ENCODE data around the gene SH3BP2.
A peak's percentile ranks its signal among the peaks of the same experiment; 100 is the strongest.

SH3BP2 gene

DNA sequence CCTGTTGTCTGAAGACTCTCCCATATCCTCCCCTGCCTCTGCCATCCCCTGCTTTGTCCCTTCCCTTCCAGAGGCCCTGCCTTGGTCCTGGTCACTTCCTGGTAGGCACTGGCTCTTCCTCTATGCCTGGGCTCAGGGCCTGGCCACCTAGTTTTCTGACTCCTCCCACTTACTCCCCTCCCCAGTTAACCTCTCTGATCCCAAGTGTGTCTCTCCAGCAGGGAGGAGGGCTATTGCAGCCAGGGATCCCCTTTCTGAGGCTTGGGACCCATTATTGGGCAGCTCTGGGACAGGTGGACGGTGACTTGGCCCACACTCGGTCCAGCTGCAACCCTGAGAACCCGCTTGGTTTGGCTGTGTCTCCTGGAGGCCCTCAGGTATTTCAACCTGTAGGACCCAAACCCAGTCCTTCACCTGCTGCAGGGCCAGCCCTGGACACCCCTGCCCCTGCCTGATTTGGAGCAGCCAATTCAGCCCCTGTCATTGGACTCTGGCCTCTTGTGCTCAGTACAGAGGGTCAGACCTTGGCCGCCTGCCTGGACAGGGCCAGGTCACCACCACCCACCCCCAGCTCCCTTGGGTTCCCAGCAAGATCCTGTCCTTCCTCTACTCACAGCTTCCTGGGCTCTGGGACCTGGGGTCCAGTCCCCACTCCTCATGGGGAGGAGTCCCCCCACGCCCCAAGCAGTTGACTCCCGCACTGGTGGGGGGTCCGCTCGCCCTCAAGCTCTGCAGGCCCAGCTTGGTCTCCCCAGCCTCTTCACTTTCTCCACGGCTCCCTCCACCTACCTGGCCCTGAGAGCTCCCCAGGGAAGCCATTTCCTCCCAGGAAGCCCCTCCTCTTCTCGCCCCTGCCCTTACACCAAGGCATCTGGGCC is 1.1 kb upstream of the SH3BP2 start:
- DNase-seq, result no peak

- DNase-seq, result no peak
Observed at GRCh38 chr4:2792396-2792710, 532 bp upstream of the SH3BP2 start.

- no peak for DNase-seq
Observed at GRCh38 chr4:2793586-2794485, 951 bp downstream of the SH3BP2 start.

GRCh38 chr4:2794486-2795299 is 1.8 kb downstream of the SH3BP2 start:
- no peak for DNase-seq

DNA sequence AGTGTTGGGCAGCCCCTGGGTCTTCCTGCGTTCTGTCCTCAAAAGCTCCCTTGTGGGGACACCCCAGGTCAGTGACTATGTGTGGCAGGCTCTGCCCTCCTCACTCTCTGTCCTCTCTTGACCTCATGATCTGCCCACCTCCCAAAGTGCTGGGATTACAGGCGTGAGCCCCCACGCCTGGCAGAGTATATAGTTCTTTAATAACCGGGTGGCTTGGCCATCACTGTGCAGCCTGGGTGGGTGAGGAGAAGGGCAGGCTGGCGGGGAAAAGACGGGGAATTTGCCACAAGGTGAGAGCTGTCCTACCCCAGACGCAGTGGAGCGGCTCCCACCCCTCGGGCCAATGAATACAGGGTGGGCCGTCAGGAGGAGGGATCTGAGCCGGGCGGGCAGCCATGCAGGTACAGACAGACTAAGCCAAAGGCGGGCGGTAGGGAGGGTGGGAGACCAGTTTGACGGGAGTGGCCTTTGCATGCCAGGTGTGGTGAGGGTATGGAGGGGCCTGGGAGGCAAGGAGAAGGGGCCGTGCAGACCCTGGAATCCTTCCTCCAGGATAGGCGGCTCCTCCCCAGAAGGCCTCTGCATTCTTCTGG is 2.5 kb downstream of the SH3BP2 start:
- DNase-seq, result no peak

DNA sequence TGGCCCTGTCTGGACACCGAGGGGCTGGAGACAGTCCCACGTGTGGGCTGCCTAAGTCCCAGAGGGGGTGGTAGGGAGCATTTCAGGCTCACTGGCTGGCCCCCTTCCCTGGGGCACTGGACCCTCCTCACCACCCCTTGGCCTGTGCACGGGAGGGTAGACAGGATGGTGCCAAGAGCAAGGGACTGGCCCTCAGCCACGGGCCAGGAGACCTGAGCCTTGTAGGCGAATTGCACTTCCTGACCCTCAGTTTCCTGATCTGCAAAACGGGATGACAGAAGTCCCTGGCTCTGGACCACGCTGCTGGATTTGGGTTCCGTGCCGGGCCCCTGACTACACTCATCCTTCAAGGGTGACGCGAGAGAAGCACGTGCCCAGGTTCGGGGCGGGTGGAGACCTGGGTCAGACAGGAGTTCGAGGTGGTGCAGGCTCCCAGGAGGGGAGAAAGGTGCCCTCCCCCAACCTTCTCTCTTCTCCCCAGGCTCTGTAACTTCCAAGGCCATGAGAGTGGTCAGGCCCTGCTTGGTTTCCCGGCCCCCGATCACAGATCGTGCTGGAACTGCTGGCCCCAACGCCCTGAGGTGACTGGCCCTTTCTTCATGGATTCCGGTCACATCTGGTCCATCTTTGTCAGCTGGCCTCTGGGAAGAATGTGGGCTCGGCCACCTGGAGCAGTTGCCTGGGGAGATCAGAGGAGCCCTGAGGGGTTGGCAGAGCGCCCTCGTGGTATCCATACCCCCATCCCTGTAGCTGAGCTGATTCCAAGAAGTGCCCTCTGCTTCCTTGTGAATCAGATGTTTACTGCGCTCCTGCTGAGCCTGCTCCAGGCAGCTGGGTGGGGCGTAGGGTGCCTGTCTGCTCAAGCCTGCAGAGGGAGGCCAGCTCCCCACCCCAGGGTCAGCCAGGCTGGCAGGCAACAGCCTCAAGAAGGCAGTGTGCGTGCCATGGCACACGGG is 3.3 kb downstream of the SH3BP2 start:
- no peak for DNase-seq

DNA sequence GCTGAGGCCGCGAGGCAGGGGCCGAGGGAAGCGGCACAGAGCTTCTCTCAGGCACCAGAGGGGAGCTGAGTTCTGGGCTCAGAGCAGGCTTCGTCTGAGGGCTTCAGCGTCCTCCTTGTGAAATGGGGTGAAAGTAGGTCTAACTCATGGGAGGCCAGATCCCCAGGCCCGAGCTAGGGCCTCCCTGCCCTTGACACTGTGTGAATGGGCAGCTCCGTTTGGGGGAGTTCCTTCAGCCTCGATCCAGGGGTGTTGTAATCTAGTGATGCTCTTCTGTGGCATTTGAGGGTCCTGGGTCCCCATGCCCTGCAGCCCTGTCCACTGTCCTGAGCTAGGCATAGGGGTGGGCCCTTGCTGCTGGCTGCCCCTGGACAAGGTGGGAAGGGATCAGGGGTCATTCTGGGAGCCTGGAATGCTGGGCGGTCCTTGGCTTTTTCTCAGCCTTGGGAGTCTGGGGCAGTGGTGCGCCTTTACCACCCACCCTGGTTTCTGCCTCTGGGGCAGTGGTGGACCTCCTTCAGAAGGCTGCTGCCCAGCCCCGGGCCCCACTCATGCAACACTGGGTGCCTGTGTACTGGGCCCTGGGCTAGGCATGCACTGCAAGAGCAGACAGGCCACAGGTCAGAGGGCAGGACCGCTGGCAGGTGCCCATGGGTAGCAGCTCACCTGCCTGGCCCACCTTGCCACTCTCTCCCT is 4.1 kb downstream of the SH3BP2 start:
- DNase-seq, result no peak

DNA sequence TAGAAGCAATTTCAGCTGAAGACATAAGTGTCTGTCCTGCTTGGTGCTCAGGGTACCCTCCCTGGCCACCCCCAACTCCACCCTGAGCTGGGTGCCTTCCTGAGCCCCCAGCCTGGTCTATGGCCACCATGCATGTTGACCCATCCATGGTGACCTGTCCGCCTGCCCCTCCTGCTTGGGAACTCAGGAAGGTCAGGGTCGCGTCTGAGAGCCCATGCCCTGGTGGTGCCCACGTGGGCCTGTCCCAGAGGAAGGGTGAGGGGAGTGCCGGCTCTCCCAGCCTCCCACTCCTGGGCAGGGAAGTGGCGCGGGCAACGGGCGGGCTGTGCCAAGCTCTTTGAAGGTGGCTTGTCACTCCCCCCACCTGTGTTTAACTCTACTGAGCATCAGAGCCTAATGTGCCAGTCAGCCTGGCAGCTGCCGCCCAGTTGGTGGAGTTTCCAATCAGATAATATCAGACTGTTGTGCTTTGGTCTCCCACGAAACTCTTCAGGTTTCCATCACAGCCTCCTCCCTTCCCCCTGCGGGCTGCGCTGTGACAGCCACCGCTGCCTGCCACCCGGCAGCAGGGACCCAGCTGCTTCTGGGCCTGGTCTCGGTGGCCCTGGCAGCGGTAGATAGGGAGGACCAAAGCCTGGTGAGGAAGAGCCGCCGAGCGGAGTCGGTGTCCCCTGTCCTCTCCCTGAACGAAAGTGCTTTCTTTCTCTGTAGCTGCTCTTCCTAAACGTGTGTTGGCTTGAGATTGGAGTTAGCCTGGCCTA is 4.8 kb downstream of the SH3BP2 start:
- peak; percentile 64 for DNase-seq

GRCh38 chr4:2798399-2799223 is 5.7 kb downstream of the SH3BP2 start:
- DNase-seq, result peak; percentile 41

DNA sequence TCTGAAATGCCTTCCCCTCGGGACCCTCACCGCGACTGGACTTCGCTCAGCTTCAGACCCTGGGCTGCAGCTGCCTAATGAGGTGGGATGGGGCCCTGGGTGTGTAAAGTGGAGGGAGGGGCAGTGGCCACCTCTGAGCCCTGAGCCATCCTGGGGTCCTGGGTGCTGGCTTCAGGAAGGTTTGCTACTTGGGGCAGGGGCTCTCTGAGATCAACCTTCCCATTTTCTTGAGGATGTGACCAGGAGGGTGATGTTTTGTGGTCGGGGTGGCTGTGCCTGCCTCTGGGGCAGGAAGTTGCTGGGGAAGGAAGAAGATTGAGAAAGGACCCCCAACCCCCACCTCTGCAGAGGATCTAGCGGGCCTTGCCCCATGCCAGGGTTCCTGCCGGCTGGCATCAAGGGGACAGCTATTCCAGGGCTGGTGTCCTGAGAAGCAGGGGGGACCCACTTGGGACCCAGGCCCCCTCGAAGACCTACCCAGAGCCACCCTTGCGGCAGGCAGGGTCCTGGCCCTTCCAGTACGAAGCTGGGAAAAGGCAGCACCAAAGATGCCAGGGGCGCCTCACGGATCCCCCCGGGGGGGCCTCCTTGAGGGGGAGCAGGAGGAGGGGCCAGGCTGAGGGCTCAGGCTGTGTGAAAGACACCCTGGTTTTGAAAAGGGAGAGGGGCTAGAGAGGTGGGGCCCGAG is 6.5 kb downstream of the SH3BP2 start:
- DNase-seq, result no peak

DNA sequence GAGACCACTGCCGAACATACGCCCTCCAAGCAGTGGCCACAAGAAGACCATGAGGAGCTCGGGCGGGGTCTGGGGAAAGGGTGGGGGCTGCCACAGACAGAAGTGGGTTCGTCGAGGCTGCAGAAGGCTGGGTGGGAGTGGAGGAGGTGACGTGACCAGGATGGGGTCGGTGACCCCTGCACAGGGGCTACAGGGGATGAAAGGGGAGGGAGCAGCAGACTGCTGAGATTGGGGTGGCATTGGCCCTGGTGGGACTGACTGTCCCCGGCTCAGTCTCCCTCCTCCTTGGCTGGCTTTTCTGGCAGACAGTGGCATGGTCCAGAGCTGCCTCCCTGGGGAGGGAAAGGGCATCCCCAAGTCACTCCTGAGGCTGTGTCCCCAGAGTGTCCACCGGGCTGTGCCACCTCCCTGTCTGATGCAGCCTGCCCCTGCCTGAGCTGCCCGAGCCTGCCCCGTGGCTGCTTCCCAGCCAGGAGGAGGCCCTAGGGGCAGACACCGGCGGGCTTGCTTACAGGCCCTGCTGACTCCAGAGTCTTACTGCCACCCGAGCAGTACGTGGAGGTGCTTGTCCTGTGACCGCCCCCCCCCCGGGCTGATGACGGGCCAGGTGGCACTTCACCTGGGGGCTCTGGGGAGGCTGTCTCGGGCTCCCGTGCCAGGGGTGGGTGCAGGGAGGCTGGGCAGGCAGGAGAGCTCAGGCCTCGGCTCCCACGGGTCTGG is 7.2 kb downstream of the SH3BP2 start:
- no peak for DNase-seq

GRCh38 chr4:2800691-2801596 is 8.1 kb downstream of the SH3BP2 start:
- peak; percentile 26 for DNase-seq

DNA sequence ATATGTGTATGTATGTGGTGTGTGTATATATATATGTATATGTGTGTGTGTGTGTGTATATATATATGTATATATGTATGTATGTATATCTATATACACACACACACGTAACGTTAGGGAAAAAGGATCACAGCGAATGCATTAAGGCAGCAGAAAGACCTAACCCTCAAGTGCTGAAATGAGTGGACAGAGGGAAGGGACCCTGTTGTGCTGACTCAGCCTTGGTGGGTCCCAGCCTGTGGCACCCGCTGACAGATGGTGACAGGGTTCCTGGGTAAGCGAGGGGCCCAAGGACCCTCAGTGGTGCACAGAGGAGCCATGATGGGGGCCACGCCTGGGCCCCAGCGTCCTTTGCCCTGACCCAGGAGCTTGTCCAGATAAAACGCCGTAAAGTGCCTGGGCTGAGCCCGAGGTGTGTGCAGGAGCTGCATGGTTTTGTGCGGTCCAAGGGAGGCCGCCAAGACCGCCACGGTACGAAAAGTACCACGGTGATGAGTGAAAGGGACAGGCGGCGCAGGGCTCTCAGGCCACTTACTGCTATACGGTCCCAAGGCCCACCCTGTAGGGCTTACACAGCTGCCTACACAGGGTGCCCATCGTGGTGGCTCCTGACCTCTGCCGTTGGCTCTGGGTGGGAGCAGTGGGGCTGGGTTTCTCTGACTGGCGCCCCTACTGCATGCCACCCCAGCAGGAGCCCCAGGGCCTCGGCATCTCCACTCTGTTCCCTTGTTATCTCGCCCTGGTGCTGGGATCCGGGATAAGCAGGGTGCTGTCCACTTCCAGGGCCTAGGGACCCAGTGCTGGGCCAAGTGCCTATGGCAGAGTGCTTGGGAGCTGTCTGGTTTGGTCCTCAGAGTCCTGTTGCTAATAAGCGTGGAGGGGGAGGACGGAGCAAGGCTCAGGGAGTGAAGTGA is 10.0 kb downstream of the SH3BP2 start:
- no peak for DNase-seq

DNA sequence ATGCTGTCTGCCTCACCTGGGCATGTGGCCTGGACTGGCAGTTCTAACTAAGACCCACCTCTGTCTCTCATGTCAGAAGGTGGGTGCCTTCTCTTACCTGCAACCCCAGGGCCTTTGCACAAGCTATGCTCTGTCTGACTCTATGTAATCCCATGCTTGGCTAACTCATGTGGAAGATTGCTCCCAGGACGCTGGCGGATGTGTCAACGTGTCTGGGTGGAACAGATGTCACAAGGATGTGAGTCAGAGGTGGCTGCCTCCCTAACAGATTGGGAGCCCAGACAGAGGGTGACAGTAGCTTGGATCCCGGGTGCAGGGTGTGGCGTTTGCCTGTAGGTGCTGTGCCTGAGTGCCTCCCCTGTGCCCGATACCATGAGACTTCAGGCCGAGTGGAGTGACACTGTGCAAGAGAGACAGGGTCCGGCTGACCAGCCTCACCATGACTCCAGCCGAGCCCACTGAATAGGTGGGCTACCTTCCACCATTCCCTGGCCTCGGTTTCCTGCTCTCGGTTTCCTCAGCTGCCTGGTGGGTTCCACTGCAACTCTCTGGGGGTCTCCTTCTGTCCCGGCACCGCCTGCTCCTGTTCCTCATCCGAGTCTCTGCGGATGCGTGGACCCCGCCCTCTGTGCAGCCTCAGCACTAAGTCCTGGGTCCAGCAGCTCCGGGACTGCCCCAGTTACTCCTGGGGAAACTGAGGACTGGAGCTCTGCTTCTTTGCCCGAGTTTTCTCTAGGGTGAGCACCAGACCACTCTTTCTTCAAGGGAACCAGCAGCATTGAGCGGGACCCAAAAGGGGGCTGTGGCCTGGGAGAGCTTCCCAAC is 11.0 kb downstream of the SH3BP2 start:
- DNase-seq, result no peak

Measured in CD4-positive, alpha-beta T cell treated with Interleukin-4 for 4 hours (primary cell).